Type B pancreatic cell (in vitro differentiated cells): ENCODE results near the gene IL13RA2. TPM values are rescaled to one million over a fixed set of nuclear protein-coding genes. Genes with fewer than 3 reads are reported as not detected.

Source experiments
- DNase-seq: peaks from one replicate; pipeline ENCODE4 v3.0.0; 2021; ENCODE audit warnings: mixed read lengths; ENCODE audit not compliant: unreplicated experiment; ENCODE audit errors: extremely low spot score
- H3K27ac Mint-ChIP-seq: 2 replicates; pipeline ENCODE4 v1.8.0; 2021; ENCODE audit warnings: mild to moderate bottlenecking, mixed read lengths
- H3K27me3 Mint-ChIP-seq: 2 replicates; pipeline ENCODE4 v1.8.0; 2021; ENCODE audit warnings: mixed read lengths
- H3K36me3 Mint-ChIP-seq: 2 replicates; pipeline ENCODE4 v1.8.0; 2021; ENCODE audit warnings: mixed read lengths
- H3K4me1 Mint-ChIP-seq: one replicate; pipeline ENCODE4 v1.8.0; 2021; ENCODE audit warnings: mixed read lengths; ENCODE audit not compliant: unreplicated experiment
- H3K4me3 Mint-ChIP-seq: 2 replicates; pipeline ENCODE4 v1.8.0; 2021; ENCODE audit warnings: mild to moderate bottlenecking, mixed read lengths
- H3K9me3 Mint-ChIP-seq: 2 replicates; pipeline ENCODE4 v1.8.0; 2021; ENCODE audit warnings: mixed read lengths
- long read RNA-seq: library from polyadenylated mRNA; unstranded; transcript quantifications from one replicate; pipeline ENCODE4 v2.0.0, GENCODE V29; 2020
- total RNA-seq: library from RNA; stranded (reverse); gene quantifications from 2 replicates; pipeline ENCODE4 v1.2.1, GENCODE V29; 2021; ENCODE audit warnings: low replicate concordance
- TF ChIP-seq, protein P1 (sequence below): fragments of 200-600 bp; sonication (generic); conservative IDR thresholded peaks from 2 replicates; pipeline ENCODE4 v1.5.0; 2021; ENCODE audit warnings: antibody characterized with exemption, mild to moderate bottlenecking

IL13RA2 gene, protein sequence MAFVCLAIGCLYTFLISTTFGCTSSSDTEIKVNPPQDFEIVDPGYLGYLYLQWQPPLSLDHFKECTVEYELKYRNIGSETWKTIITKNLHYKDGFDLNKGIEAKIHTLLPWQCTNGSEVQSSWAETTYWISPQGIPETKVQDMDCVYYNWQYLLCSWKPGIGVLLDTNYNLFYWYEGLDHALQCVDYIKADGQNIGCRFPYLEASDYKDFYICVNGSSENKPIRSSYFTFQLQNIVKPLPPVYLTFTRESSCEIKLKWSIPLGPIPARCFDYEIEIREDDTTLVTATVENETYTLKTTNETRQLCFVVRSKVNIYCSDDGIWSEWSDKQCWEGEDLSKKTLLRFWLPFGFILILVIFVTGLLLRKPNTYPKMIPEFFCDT
- 0.43 and 2.2 TPM in 2 replicates for total RNA-seq
- long read RNA-seq, partial matches to known transcripts, result 1 of 7 reads
- long read RNA-seq, other reads (novel, unspliced or antisense), result 6 of 7 reads

DNA sequence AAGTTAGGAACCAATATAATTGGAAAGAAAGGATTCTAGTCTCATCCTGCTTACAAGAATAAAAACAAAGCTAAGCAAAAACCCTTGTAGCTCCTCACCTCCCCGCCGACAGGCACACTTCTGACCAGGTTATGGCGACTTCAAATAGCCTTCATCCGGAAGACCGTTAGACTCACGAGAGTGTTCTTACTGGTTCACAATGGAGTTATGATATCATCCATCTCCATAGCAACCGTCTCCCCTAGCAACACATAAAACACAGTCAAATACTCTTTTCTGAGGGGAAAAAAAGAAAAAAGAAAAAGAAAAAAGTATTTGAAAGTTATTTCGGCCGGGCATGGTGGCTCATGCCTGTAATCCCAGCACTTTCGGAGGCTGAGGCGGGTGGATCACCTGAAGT, at the start of gene IL13RA2:
TSS of gene IL13RA2 (minus strand) at position 162 of the 400 bp plus-strand sequence. CDS start 347 bp downstream, outside the sequence.
- no peak for DNase-seq
- Mint-ChIP-seq H3K4me1 (no peaks in the 10 kb centered on the region), H3K4me3 (no peak within 1 kb of the TSS), H3K27ac (no peak within 1 kb of the TSS), H3K36me3 (no peaks in the 10 kb centered on the region), H3K27me3 (no peaks in the 10 kb centered on the region), H3K9me3 (no peaks in the 10 kb centered on the region)
- TF ChIP-seq, protein P1, sequence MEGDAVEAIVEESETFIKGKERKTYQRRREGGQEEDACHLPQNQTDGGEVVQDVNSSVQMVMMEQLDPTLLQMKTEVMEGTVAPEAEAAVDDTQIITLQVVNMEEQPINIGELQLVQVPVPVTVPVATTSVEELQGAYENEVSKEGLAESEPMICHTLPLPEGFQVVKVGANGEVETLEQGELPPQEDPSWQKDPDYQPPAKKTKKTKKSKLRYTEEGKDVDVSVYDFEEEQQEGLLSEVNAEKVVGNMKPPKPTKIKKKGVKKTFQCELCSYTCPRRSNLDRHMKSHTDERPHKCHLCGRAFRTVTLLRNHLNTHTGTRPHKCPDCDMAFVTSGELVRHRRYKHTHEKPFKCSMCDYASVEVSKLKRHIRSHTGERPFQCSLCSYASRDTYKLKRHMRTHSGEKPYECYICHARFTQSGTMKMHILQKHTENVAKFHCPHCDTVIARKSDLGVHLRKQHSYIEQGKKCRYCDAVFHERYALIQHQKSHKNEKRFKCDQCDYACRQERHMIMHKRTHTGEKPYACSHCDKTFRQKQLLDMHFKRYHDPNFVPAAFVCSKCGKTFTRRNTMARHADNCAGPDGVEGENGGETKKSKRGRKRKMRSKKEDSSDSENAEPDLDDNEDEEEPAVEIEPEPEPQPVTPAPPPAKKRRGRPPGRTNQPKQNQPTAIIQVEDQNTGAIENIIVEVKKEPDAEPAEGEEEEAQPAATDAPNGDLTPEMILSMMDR, result no peak

DNA sequence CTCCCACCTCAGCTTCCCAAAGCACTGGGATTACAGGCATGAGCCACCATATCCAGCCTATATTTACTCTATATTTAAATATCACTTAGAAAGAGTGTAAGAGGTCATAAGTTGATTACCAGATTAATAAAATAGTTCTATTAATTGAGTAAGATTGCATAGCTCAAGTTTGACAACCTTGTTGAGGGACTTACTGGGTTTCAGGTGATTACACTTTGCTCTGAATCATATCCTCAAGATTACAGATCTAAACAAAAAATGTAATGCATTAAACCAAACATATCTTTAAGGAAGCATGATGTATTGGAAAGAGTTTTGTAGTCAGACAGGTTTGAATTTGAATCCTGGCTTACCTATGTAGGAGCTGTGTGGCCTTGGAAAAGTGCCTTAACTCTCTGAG, 47.9 kb upstream of the IL13RA2 start:
- Mint-ChIP-seq H3K27ac (no peak overlapping the region), H3K9me3 (peaks cover 5% of the 10 kb centered on the region), H3K27me3 (peaks cover 4% of the 10 kb centered on the region), H3K4me3 (no peak overlapping the region), H3K36me3 (no peaks in the 10 kb centered on the region), H3K4me1 (no peaks in the 10 kb centered on the region)
- DNase-seq, result no peak
- TF ChIP-seq, protein P1, result no peak

DNA sequence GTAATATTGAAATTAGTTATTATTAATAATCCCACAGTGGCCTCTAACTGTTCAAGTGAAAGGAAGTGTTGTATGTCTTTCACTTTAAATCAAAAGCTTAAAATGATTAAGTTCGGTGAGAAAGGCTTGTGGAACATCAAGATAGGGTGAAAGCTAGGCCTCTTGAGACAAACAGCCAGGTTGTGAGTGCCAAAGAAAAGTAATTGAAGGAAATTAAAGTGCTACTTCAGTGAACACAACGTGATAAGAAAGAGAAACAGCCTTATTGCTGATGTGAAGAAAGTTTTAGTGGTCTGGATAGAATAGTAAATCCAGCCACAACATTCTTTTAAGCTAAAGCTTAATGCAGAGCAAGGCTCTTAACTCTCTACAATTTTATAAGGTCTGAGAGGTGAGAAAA, 42.6 kb upstream of the IL13RA2 start:
- no peak for DNase-seq

DNA sequence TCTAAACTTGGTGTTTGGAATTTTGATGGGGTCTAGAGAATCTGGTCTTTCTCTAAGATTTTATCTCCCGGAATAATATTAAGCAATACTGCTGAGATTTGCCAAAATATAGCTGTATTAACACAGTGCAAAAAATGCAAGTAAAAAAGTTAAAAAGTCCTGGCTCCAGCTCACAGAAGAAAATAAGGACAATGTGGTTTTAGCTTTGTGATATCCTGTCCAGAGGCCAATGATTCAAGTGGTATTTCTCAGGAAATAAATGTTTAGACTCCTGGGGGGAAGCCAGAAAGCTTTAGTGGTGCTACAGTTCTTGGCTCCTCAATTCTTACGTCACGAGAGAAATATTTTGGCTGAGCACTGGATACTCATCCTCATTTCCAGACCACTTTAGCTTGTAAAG, 40.9 kb upstream of the IL13RA2 start:
- DNase-seq, result no peak
- peaks cover 4% of the 10 kb centered on the region for H3K27me3 Mint-ChIP-seq
- no peaks in the 10 kb centered on the region for H3K36me3 Mint-ChIP-seq
- H3K27ac Mint-ChIP-seq, result no peak overlapping the region
- peaks cover 5% of the 10 kb centered on the region for H3K9me3 Mint-ChIP-seq
- TF ChIP-seq, protein P1, result no peak
- H3K4me3 Mint-ChIP-seq, result no peak overlapping the region
- no peaks in the 10 kb centered on the region for H3K4me1 Mint-ChIP-seq

More for the DNA sequence above, 42.6 kb upstream of the IL13RA2 start:
- TF ChIP-seq, protein P1, result no peak
- Mint-ChIP-seq H3K4me1 (no peaks in the 10 kb centered on the region), H3K27ac (no peak overlapping the region), H3K9me3 (peaks cover 5% of the 10 kb centered on the region), H3K27me3 (peaks cover 2% of the 10 kb centered on the region), H3K4me3 (no peak overlapping the region), H3K36me3 (no peaks in the 10 kb centered on the region)

DNA sequence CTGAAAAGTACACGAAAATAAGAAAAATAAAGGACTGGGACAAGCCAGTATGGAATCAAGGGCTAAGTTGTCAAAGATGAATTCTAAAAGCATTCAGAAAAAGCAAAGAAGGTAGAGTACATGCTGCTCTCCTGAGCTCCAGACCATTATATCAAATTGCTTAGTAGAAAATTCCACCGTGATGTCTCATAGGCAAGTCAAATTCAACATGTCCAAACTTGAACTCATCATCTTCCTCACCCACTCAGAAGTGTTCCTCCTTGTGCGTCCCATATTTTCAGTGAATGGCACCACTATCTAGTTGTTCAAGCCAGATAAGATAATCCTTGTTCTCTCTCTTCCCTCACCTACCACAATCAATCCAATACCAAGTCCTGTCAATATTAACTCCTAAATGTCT, 37.5 kb upstream of the IL13RA2 start:
- Mint-ChIP-seq H3K9me3 (no peaks in the 10 kb centered on the region), H3K4me1 (no peaks in the 10 kb centered on the region)

More for the DNA sequence above, 37.5 kb upstream of the IL13RA2 start:
- no peak overlapping the region for H3K4me3 Mint-ChIP-seq
- H3K27ac Mint-ChIP-seq, result no peak overlapping the region
- no peaks in the 10 kb centered on the region for H3K36me3 Mint-ChIP-seq
- TF ChIP-seq, protein P1, result no peak
- DNase-seq, result no peak
- H3K27me3 Mint-ChIP-seq, result peaks cover 4% of the 10 kb centered on the region
